GM18502 (cell line): ENCODE results near the gene IFNA1.
"Not testable (repeated sequence)": the region's sequence is repeated elsewhere in the genome, so short reads cannot be mapped to it uniquely, and the experiment has no call there.

Experiments used
- ATAC-seq: cut with Tn5 transposase; IDR thresholded peaks from one replicate; pipeline ENCODE4 v1.9.1; 2021; ENCODE audit warnings: mild to moderate bottlenecking; ENCODE audit not compliant: unreplicated experiment, poor library complexity

The IFNA1 gene

GRCh38 chr9:21440139-21440538, at the start of gene IFNA1:
IFNA1 (plus strand) TSS chr9:21440439; CDS start chr9:21440508, 69 bp downstream.
- ATAC-seq = no peak

DNA sequence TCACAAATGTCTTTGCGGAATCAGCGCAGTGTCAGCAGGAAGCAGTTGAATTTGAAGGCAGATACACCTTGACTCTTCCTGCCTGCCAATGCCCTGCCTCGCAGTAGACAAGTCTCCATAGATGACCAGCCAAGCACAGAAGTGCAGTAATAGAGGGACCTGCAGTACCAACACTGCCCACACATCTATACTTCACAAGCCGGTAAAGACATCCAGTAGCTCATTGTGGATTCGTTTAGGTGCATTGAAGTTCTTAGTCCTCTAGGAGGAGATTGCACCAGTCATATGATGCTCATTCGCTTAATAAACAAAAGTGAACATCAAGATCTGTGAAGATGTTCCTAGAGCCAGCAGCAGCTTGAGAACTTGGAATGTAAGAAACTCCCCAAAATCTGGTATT, 48.0 kb upstream of the IFNA1 start:
- peak; percentile 87 for ATAC-seq

GRCh38 chr9:21395778-21396717, 44.2 kb upstream of the IFNA1 start:
- peak; percentile 82 for ATAC-seq

GRCh38 chr9:21398955-21399489, 41.2 kb upstream of the IFNA1 start:
- no peak for ATAC-seq

DNA sequence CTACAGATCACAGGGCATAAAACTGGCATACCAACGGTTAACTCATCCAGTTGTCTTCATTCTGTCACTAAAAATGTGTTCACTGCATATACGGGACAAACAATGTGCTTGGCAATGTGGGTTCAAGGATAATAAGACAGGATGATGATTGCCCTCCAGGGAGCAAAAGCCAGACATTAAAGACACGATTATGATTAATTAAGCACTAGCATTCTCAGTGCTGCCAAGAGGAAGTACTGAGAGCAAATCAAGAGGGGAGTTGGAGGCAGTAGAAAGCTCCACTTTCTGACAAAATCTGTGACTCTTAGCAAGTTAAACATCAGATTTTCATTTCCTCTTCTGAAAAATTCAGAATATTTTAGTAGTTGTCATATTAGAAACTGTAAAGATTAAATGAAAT, 40.3 kb upstream of the IFNA1 start:
- no peak for ATAC-seq

- peak; percentile 65 for ATAC-seq
These were observed 37.6 kb upstream of the IFNA1 start for GRCh38 chr9:21402386-21403251.

- no peak for ATAC-seq
These were observed 36.1 kb upstream of the IFNA1 start for GRCh38 chr9:21404146-21404545.

DNA sequence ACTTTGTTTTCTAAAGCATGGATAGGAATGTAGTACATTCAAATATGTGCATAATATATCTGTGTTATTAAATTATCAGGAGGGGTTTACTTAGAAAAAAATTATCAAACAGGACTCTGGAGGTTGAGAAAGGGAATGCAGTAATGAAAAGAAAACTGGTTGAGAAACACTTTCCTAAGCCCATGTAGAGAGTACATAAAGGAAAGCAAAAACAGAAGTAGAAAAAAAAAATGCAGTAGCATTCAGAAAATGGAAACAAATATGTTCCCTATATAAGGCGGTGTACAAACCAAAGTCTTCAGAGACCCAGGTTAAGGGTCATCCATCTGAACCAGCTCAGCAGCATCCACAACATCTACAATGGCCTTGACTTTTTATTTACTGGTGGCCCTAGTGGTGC, 31.4 kb upstream of the IFNA1 start, which contains the start of gene IFNA8:
Gene IFNA8, plus strand, starts transcription at position 301 of the 400 bp plus-strand sequence. Its CDS starts 60 bp downstream, at position 361.
- ATAC-seq = no peak

GRCh38 chr9:21412107-21412506, 28.1 kb upstream of the IFNA1 start:
- peak; percentile 89 for ATAC-seq

GRCh38 chr9:21413151-21413550, 27.1 kb upstream of the IFNA1 start:
- no peak for ATAC-seq

DNA sequence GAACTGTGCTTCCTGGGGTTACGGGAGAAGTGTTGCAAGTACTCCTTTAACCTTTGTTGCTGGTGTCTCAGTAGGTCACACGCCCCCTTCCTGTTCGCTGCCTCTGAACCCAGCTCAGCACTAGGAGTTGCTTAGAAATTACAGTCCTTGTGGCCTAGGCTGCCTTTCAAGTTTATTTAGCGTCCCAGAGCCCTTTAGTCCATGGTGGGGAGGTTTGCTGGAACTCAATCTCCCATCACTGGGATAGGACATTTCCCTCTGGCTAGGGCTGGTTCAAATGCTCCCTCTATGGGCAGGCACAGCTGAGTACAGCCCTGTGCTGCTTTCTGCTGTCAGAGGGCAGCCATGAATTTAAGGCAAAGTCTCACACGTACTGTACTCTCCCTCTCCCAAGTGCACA, 26.6 kb upstream of the IFNA1 start:
- ATAC-seq = no peak

DNA sequence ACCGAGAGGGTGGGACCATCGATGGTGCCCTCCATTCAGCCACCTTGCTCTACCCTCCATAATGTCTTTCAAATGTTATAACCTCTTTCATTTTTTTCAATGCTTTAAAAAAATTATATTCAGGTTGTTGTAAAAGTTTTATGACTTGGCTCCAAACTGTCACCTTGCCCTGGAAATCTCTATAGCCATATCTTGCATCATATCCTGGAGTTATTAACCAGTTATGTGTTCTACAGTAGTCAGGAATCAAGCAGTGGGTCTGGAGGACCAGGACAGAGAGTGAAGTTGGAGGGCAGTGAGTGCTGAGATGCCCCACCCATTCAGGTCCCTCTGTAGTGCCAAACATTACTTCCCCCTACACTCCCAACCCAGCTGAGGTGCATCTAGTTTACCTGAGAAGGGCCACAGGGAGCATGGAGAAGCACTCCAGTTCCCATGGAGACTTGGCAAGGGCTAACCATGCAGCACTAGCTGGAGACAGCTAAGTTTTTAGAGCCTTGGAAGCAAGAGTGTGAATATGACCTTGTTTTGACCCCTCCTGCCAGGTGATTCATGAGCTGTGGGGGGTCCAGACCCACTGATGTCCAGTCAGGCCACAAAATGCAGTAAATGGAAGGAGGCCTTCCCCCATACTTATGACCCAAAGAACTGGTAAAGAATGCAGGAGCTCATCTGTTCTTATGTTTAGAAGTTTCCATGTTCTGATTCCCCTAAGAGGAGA, 25.9 kb upstream of the IFNA1 start:
- no peak for ATAC-seq

DNA sequence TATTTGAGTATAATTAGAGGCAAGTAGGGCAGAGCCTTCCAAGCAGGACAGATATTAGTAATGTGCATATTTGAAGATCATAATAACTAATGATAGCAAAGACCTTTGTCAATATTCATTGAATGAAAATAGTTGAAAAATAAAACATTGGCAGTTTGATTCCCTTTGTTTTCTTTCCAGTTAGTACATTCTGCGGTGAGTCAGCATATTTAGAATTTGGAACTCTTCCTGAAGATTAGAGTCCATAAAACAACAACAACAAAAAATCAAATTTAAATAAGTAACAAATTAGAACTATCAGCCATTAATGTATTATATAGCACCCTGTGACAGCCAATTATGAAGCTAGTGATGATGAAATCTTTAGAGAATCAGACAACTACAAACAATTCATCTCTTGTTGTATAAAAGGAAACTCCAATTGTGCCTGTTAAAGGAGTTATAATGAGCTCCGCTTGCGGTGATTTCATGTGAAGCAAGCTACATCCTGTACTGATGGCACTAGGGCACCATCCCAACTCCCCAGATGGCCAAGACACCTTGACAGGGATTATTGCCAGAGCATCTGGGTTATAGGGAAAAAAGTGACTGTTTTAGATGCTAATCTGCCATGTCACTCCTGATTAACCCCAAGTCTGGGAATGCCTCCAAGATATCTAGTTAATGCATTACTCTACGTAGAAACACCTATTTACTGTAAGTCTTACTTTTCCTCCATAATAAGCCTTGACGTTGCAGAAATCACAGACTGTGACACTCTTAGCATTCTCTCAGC, 24.6 kb upstream of the IFNA1 start:
- ATAC-seq = no peak

- peak; percentile 66 for ATAC-seq
These were observed 12.0 kb upstream of the IFNA1 start for GRCh38 chr9:21428235-21428634.

DNA sequence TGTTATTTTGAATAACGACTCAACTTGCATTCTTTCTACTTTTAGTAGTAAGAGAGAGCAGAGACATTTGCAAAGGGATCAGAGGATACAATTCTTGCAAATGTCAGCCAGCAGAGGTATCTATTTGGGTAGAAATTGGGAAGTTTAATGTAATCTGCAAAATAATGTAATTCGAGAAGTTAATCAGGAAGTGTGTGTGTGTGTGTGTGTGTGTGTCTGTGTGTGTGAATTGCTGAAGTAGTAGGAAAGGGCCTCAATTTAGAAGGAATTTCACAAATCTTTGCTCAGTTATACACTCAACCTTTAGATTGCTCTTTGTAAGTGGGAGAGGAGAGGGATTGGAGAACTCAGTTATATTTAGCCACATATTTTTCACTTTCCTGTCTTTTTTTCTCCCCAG, 11.0 kb upstream of the IFNA1 start:
- ATAC-seq = no peak

DNA sequence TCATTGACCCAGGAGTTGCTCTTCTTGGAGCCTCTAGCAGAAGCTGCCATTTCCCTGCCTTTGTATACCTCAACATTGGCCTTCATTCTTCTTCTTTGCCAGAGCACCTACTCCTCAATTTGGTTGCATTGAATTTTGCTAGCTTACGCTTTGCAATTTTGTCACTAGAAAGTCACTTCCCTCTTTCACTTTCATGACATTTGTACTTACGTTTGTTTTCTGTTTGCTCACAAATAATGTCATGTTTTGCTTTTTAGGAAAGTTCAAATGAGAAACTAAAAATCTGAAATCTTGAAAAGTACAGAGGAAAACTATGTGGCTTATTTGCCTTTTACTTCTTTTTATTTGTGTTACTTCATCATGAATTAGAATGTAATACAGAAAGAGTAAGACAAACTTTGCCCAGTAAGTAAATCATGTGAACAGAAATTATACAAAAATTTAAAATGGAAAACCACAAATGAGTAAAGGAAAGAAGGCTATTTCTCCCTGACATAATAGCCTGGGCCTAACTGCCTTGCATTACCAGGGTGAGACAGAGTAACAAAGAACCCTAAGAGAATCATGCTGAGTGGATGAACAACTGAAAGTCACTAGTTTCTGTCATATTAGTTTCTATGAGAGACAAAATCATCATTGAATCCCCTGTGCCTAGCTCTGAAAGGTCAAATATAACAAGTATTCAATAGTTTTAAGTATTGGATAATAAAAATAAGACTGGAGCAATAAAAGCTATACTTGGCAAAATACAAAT, 7.4 kb upstream of the IFNA1 start:
- ATAC-seq = peak; percentile 61

DNA sequence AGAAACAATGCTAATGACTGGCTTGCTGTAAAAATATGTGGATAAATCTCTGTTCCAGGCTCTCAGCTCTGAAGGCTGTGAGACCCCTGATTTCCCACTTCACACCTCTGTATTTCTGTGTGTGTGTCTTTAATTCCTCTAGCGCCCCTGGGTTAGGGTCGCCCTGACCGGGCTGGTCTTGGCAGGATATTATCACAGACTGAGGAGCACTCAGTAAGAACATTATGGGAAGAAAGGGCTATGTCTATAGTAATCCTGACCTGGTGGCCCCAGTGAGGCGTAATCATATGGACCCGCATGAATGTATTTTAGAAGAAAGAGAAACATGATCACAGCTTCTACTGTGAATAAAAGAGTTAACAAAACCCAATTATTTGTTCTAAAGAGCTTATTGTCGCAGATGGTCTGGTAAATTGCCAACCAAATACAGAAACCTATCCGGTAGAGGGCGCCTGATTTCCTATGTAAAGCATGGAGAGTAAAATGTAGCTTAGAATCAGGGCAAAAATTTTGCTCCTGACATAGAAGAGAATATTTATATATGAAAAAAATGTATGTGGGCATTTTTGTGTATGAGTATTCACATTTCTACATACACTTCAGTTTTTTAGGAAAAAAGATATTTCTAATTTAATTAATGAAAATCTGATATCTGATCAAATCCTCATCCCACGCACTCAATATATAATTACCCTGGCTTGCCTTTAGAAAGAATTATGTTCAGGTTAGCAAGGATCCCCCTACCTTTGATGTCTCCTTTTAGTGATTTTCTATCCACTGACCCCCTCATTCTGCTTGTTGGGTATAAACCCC, 5.8 kb upstream of the IFNA1 start:
- ATAC-seq = peak; percentile 44

GRCh38 chr9:21435015-21435383, 5.2 kb upstream of the IFNA1 start:
- ATAC-seq = not testable (repeated sequence)
